T follicular helper cell (primary cell): Measurements from ENCODE around the gene NR2F2.

Experiments
- DNase-seq: peaks from one replicate; pipeline ENCODE4 v3.0.0-alpha.2; 2020; ENCODE audit warnings: low read depth

Gene NR2F2

DNA sequence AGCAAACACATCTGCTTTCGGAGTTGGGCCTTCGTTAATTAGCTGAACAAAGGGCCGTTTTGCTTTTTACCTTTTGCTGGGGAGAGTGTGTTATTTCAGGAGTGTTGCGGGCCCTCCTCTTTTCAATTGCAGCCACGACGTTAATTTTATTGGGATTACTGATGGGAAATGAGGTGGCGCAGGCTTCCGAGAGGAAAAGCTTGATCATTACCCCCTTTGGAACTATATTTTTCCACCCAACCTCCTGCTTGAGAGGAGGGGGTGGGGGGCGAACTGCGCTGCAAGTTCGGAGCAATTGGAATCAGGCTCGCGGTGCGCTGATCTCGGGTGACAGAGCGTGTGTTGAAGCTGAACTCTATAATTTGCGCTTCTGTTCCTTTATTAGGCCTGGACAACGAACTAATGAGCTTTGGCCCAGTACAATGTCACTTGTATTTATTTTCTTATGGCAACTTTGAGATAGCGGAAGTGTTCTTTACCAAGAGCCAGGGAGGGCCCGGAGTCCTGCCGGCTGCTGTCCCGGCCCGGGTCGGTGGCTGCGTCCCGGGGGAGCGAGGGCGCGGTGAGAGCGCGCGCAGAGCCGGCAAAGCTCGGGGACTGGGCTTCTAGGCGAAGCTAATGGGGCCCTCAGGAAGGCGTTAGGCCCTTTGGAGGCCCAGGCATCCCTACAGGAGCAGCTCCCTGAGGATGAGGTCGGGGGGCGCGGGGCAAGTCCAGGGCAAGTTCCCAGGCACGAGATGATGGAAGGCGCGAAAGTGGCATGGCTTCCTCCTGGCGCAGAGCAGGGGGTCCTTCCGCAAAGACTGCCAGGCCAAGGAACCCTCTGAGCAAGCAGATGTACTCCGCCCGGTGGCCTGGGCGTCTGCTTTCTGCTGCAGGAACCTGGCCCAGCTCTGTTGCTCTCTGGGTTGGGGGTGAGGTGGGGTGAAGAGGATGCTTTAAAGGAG is 12.9 kb downstream of the NR2F2 start:
- DNase-seq, result no peak

DNA sequence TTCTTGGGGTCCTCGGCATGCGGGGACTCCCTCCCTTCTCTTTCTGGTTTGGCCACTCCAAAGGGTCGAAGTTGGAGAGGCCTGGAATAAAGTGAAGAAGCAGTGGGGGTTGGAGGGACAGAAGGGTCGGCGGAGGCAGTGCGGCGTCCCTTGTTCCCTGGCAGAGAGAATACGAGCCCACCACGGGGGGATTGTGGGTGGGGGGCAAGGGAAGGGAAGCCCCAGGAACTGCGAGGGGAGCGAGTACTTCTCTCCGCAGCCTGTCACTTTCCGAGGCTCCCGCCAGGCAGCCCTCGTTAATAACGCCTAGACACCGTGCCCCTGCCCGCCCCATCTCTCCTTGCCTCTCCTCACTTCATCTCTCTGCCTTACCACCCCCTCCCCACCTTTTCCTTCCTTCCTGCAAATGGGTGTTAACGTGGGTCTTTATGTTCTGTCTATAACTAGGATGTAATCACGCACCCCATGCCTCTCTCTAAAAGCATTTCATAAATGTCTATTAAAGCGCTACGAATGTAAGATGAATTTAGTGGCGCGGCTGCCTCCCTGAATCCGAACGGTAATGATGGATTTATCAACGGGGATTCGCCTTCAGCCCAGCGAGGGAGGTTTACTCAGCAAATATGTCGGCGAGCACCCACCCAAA is 13.7 kb downstream of the NR2F2 start:
- DNase-seq, result no peak

DNA sequence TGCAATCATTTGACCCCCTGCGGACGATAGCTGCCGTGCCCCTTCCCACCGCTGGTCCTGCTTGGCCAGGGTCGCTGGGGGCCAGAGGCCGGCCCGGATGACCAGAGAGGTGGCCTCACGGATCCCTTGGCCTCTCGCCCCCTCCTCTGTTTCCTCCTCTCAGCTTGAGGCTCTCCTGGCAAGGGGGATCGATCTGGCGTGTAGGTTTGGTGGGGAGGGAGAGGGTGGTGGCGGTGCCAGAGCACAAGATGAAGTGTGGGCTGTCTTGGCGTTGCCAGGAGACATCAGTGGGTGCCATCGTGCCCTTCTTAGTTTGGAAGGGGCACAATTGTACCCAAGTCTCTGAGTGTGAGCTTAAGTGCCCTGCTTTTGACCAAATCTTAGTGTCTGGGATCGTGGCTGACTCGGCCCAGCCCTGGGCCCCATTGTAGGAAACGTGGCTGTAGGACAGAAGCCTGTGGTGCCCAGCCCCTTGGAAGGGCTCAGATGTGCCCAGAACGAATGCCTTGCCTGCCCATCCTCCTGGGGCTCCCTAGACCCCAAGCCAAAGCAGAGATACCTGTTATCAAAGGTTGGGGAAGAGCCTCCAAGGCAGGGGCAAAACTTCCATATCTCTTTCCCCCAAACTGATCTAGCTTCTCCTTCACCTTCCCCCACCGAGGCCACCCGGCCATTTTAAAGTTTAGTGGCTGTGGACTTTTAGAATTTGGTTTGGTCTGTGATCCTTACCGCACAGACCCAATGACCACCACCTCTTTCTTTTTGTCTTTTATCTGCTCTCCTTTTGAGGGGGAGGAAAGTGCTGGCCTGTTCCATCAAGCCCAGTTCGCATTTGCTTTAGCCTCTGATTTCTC is 14.4 kb downstream of the NR2F2 start:
- DNase-seq, result no peak

DNA sequence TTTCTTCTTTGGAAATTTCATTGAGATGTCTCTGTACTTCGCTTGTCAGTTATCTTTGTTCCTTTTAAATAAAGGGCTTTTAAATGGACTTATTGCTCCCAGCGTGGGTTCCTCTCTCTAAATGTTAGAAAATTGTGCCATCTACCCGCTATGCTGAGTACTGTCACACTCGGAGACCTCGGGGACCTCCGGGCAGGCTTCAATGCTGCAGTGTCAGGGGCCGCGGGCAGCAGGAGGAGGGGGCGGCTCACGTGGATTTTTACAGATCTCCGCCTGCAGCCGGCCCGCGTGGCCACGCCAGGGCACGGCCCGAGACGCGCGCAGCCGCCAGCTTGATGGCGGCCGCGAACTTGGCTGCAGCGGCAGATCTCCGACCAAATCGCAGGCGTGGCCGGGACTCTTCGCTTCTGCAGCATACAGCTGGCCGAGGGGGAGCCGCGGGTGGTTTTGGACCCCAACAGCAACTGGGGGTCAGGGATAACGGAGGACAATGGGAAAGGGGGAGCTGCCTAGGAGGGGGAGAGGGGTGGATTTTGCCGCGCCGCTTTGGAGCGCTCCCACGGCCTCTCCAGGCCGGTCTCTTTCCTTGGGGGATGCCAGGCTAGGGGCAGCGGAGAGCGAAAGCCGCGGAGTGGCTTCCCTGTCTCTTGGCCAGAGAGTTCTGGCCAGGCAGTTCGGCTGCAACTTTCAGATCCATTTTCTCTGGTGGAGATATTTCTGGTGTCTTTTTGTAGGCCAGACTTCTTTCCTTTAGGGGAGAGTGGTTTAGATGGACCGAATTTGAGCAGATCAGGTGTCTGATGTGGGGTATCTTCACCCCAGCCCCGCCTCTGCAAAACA is 15.3 kb downstream of the NR2F2 start:
- DNase-seq, result no peak

DNA sequence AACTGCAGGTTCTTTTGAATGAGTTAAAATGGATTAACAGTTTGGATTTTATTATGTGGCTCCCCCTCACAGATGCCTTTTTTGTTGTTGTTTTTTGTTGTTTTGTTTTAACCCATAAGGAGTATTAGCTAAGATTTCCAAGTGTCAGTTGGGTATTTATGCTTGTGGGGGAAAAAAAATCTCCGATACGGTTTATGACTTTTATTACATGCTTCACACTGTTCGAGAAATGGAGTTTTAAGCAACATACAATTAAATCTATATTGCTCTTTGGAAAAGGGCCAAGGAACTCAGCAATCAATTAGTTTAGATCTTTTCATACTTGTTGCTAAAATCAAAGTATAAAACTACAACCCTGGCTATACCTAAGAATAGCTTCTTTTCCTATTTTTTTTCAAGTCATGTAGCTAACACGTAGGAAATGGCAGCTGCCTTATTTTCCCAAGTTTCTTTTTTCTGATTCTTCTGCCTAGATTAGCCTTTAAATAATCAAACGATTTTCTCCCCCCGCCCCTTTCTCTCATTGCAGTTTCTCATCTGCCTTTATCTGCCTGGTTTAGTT is 16.0 kb downstream of the NR2F2 start:
- no peak for DNase-seq

DNA sequence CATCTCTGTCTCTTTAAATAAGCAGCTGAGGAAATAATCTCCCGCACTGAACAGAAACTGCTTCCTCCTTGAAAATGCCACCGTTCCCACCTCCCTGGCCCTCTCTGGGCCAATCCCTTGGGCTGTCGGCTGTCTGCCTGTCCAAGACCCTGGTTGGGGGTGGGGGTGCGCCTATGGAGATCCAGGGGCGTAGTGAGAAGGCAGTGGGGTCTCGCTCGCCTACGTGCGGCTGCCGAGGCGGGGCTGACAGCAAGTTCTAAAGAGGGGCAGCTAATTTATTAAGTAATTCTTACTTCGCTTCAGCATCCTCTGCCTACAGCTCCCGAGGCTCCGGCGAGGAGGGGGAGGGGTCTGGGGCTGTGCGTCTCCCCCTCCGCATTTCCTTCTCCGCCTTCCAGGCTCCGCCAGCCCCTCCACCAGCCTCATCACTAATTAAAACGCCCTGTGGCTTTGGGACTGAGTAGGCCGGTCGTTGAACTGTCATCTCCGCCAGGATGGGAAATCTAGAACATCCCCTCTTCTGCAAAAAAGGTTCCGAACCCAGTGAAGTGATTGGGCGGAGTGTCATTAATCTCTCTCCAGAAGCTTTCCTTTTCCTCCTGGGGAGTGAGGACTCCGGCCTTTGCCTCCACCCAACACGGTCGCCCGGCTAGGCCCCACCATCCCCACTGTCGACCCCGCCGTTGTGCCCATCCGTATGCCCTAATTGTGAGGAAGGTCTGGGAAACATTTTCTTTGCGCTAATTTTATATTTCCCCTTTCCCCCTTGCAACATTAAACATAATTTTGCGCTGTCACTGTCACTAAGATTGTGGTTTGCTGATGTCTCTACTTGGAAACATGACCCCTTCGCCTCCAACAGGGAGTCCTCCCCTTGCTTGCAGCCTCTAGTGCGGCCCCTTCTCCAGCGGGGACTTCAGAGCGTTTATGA is 16.9 kb downstream of the NR2F2 start:
- no peak for DNase-seq

DNA sequence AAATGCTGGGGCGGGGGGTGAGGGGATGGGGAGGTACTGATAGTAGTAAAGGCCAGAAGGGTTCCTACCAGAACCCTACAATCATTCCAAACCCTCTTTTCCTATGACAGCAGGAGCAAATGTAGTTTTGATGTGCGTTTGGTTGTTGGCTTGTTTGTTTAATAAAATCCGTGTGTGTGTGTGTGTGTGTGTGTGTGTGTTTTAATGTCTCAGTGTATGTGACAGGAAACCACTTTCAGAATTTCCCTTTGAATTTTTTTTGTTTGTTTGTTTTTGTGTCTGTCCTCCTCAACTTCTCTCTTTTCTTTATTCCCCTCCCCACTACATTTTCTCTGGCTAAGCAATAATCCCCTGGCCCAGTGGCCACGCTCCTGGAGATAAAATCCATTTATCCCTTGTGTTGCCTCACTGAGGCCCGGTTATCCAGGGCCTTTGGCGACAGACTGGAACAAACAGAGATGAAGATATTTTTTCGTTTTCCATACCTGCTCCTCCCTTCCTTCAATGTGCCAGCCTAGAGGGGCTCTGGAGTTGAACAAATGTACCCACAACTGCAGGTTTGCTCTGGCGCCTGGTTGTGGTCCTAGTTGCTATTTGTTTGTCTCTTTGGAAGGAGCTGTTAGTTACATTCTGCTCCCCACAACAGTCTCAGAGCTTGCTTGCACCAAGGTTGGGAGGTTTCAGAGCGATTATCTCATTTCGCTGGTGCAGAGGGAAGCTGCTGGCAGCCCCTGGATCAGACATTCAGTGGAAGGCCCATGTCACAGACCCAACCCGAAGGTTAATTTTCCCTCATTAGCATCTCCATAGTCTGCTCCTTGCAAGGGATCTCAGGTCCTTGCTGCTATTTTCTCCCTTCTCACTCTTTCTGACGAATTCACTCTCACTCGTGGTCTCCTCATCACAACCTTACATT is 17.9 kb downstream of the NR2F2 start:
- DNase-seq, result no peak

DNA sequence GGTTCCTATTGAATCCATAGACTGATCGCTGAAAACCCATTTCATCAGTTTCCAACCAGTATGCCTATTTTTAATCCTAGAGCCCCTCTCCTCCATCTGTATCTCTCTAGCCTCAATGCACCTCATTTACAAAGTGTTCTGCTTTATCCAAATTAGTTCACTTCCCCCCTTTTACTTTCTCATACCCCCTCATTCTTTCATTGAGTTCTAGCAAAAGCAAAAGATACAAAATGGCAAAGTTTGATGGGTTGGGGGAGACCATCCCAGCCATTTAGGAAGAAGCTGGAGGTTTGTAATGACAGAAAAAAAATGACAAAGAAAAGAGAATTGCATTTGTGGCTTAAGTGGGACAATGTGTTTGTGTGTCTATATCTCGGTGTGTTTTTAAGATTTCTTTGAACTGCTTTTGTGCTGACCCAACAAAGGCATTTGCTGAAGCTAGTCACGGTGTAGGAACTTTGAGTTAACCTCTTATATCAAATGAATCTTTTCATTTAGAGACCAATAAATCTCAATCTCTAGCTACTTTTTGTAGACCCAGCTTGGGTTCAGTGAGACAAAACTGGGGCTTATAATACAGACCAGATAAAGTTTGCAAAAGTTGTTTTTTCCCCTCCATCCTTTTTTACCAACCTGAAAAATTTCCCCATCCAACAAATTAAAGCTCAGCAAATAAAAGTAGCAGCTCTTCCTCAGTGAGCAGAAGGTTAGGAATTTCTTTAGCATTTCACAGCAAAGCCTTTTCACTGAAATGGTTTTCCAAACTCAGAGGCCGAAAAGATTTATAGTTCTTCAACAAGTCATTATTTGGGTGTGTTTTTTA is 18.7 kb downstream of the NR2F2 start:
- DNase-seq, result no peak

DNA sequence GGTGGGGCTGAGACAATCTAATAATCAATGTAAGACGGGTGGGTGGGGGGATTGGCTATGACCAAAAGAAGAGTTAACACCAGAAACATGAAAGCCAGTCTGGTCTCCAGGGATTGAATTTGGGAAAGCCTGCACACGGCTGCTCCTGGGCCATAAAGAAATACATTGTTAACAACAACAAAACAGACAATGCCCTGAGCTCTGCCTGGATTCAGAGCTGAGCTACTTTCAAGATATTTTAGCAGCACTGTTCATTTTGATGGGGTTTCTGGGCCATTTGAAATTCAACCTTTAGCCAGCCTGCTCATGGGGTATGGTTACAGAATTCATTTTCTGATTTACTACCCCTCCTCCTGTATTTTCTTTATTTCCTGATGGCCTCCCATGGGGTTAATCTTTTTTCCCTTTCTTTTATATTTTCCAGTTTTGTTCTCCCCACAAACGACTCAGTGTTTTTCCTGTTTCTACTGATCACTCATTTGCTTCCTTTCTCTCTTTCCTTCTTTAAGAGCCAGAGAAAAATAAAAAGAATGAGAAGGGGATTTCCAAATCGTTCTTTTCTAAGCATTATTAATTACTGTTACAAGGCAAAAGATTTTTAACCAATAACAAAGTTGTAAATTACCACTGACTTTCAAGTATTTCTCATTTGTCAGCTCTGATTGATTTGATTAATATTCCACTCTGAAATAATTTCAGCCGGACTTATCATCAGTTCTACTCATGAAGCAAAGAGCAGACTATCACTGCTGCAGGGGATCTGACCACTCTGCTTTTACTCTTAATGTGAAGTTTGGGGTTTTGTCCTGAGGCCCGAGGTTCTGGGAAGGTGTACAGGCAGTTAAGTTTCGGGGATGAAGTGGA is 19.6 kb downstream of the NR2F2 start:
- DNase-seq, result no peak

DNA sequence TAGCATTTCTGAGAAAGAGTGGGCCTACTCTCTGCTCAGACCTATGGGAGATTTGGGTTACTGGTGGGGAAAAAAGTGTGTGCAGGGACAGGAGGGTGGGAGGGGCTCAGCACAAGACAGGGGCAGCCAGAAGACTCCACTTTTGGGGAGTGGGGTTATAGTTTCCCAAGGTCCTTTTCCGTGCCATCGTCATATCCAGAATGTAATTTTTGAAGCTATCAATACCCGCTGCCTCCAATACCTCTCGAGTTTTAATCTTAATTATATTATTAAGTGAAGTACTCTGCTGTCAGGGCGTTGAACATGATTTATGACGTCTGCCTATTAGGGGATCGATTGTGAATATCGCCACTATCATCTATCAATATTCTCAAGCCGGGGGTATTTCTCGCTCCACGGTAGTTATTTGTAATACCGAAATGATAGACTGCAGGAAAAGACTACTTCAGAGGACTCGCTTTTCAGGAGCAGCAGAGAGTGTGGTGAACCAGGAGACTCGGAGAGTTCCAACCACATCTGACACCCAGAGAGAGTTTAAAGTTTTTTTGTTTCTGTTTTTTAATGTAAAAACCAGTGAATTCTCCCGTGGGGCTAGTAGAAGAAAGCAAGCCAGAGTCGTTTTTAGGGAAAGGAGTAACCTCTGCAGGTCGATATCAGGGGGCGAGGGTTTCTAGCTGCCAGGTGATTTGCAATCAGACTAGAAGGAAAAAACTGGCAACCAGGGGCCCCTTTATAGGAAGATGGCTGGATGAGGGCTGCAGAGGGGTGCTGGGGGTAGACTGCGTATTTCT is 20.6 kb downstream of the NR2F2 start:
- no peak for DNase-seq

DNA sequence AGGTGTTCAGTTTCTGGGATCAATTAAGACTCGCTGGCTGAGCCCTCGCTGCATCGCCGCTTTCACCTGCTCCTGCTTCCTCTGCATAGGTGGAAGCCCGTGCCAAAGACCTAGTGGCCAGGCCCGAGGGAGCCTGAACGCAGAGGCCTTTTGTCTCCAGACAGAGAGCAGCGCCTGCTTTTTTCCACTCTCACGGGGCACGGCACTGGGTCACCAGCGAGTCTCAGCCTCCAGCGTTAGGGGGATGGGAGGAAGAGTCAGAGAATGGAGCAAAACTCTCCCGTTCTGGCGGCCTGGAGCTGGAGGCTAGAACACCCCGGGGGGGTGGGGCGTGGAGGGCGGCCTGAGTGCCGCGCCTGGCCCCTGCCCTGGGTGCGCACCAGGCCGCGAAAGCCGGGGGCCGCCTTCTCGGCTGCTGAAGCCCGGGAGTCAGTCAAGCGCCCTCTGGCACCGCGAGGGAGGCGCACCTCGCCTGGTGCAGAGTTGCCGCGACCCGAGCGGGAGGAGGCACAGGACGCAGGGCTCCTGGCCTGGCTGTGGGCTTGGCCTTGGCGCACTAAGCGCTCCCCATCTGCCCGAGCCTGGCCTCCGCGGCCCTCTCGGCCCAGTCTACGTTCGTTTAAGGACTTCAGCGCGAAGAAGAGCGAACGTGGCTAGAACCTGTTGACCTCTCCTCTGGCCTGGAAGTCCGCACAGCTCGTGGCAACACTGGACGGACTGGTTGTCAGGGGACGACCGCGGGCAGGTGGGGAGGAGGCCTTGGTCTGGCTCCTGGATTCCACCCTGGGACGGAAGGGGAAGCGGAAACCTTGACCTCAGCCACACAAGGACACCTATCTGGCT is 21.5 kb downstream of the NR2F2 start:
- no peak for DNase-seq

DNA sequence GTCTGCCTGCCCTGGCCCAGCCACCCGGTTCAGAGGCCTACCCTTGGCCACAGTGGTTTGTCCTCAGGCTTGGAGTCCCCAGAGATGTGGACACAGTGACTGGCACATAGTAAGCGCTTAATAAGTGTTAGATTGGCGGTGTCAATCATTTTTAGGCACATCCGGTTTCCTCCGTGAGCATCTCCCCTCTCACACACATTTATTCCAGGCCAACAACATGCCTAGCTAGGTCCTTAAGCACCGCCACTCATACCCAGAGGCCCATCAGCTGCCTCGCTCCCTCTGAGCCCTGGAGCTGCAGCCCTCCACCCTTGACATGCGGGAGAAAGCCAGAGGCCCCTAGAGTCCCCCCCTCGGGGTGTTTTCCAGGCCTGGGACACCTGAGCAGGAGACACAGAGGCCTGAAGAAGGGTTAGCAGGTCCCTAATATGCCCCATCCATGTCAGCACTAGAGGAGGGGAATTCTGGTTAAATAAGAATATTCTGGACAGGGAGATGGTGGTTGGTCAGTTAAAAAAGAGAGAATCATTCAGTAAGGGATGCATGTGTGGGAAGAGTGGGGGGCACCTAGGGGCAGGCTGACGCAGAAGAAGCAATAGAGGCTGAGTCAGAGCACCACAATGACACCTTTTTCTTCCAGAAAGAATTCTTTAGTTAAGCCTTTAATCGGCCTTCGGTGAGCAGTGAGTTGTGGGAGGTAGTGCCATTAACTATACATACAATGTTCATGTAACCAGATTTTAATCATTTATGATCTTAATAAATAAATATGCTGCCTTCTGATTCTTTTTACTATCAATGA is 22.3 kb downstream of the NR2F2 start:
- DNase-seq, result no peak

DNA sequence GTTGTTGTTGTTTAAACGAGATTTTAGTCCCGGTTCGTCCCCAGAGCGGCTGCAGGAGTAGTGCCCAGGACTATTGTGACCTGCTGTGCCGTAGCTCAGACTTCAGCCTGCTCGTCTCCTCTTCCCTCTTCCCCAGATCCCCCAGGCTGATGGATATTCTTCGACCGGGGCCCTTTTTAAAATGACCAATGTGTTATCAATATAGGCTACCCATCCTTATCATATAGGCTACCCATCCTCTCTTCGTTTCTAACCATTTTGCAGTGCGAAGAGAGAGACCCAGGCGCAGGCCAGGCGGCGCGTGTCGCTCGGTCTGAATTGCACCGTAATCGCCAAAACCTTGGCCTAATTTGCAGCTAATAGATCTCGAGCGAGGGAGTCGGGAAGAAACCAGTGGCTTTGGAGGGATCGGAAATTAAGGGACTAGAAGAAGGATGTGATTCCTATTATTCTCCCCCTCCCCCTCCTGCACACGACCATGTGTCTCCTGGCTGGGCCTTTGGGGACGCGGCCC is 23.0 kb downstream of the NR2F2 start:
- no peak for DNase-seq
